Aorta (tissue), 5 donors: Measurements from ENCODE around the gene TTN. TPM values are rescaled to one million over a fixed set of nuclear protein-coding genes. Genes with fewer than 3 reads are reported as not detected.

Source experiments
- ATAC-seq: fragments of 200-7000 bp; cut with Tn5 transposase; one replicate; pipeline ENCODE4 v1.9.1; 2022; ENCODE audit warnings: moderate library complexity; ENCODE audit not compliant: low FRiP score
- DNase-seq, 2 donors: peaks; one replicate each; pipeline ENCODE4 v3.0.0-alpha.2; 2020
- H3K27ac ChIP-seq, 2 donors: one replicate each; pipeline ENCODE4 v1.5.1; 2013; ENCODE audit warnings: low read length in 2 of 2, mild to moderate bottlenecking in 2 of 2, moderate library complexity in 2 of 2, control low read depth in 1 of 2, inconsistent platforms in 1 of 2, low read depth in 1 of 2
- H3K27me3 ChIP-seq, 2 donors: one replicate each; pipeline ENCODE4 v1.6.1; 2013; ENCODE audit warnings: control low read depth in 1 of 2, low read length in 1 of 2, mild to moderate bottlenecking in 1 of 2, moderate library complexity in 1 of 2; ENCODE audit not compliant: insufficient read depth in 2 of 2, control insufficient read depth in 1 of 2
- H3K36me3 ChIP-seq, 2 donors: one replicate each; pipeline ENCODE4 v1.6.1; 2013; ENCODE audit warnings: control low read depth in 1 of 2, low read length in 1 of 2, mild to moderate bottlenecking in 1 of 2; ENCODE audit not compliant: insufficient read depth in 2 of 2, control insufficient read depth in 1 of 2
- H3K4me1 ChIP-seq, 2 donors: one replicate each; pipeline ENCODE4 v1.6.1; 2013; ENCODE audit warnings: low read length in 2 of 2, control low read depth in 1 of 2, mild to moderate bottlenecking in 1 of 2, moderate library complexity in 1 of 2; ENCODE audit not compliant: insufficient read depth in 2 of 2, control insufficient read depth in 1 of 2
- H3K4me3 ChIP-seq, 2 donors: one replicate each; pipeline ENCODE4 v1.5.1; 2013; ENCODE audit warnings: low read length in 2 of 2, control low read depth in 1 of 2, mild to moderate bottlenecking in 1 of 2
- H3K9me3 ChIP-seq: one replicate; pipeline ENCODE4 v1.6.1; 2013; ENCODE audit warnings: mild to moderate bottlenecking, low read length; ENCODE audit not compliant: control insufficient read depth
- WGBS, 2 donors: extraction: QIAGEN DNeasy Blood & Tissue Kit; methylation state at CpG; one replicate each; pipeline ENCODE4 v1.1.7; 2013; 5-methylcytosine and 5-hydroxymethylcytosine counted together
- intact Hi-C, 2 donors: fragments of 100-400 bp; cut with DNase I; formaldehyde crosslinking; loops; one replicate each; pipeline versions ENCODE4 v1.14.2 to v1.15.0; 2022
- polyA plus RNA-seq, 2 donors: library from polyadenylated mRNA; stranded (reverse); fragments of 200-250 nt; gene quantifications; one replicate each; pipeline ENCODE4 v1.2.3, GENCODE V29; 2013
- total RNA-seq, 2 donors: library from RNA; stranded (reverse); fragmentation: NEBNext Ultra II Directional; extraction: Animal tissue kit (Norgen Biotek cat#: 25700); gene quantifications; one replicate each; pipeline ENCODE4 v1.2.1, GENCODE V29; 2021
- donor health status: healthy with polysubstance abuse.
- donor health status: Bipolar disorder and iron deficiency.
- donor health status: DM: no; HTN: no; CAD: no.
- donor health status: DM: no; HTN: no; CAD: no.
- donor health status: DM: yes; HTN: yes; CAD: no.

The TTN gene
- total and polyA plus RNA-seq, 4 donors = 0.63 to 41.7 (median 3.1) TPM

GRCh38 chr2:178836807-178837206 is 29.6 kb upstream of the TTN start:
- H3K27ac ChIP-seq = no peak overlapping the region
- H3K4me1 ChIP-seq = no peaks in the 10 kb centered on the region
- WGBS, 2 donors = 67 to 75% methylated on average over 4 of the region's 4 CpGs
- no peak for DNase-seq
- no peak overlapping the region for H3K4me3 ChIP-seq
- H3K36me3 ChIP-seq = no peaks in the 10 kb centered on the region
- no peak for ATAC-seq
- H3K9me3 ChIP-seq = no peaks in the 10 kb centered on the region
- no peaks in the 10 kb centered on the region for H3K27me3 ChIP-seq
- intact Hi-C loops = no loop called here

- intact Hi-C loops = no loop called here
- 80 to 96% methylated on average over 9 of the region's 9 CpGs for WGBS, 2 donors
- Histone ChIP-seq H3K9me3 (no peaks in the 10 kb centered on the region), H3K36me3 (no peaks in the 10 kb centered on the region), H3K27me3 (no peaks in the 10 kb centered on the region), H3K4me1 (peaks cover 0 to 7% of the 10 kb centered on the region in 2 donors), H3K4me3 (no peak overlapping the region), H3K27ac (no peak overlapping the region)
- ATAC-seq (peak; percentile 44), DNase-seq (no peak)
Measured at GRCh38 chr2:178834086-178834485, 26.9 kb upstream of the TTN start.

- intact Hi-C loops = no loop called here
- ATAC-seq = no peak
- no peaks in the 10 kb centered on the region for H3K27me3 ChIP-seq
- H3K27ac ChIP-seq = no peak overlapping the region
- WGBS, 2 donors = 86 to 89% methylated on average over 5 of the region's 5 CpGs
- H3K36me3 ChIP-seq = no peaks in the 10 kb centered on the region
- H3K4me3 ChIP-seq = no peak overlapping the region
- H3K9me3 ChIP-seq = no peaks in the 10 kb centered on the region
- peaks cover 0 to 7% of the 10 kb centered on the region in 2 donors for H3K4me1 ChIP-seq
- DNase-seq = no peak
Measured at GRCh38 chr2:178833382-178833781, 26.2 kb upstream of the TTN start.

DNA sequence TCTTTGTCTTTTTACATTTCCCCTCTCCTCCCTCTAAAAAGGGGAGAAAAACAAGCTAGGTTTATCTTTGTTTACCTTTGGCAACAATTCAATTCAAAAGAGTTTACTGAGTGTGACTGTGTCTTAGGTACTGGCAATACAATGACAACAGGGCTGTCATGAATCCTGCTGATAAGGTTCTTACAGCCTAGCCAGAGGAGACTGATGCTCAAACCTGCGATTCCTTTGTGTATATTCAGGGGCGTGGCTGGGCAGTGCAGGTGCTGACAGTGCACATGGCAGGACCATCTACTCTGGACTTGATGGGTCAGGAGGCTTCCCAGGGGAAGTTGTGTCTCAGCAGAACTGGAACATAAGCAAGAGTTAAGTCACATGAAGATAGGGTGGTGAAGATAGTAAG is 23.2 kb upstream of the TTN start:
- Histone ChIP-seq H3K9me3 (no peaks in the 10 kb centered on the region), H3K4me3 (no peak overlapping the region), H3K36me3 (no peaks in the 10 kb centered on the region), H3K4me1 (peaks cover 2 to 7% of the 10 kb centered on the region in 2 donors), H3K27me3 (no peaks in the 10 kb centered on the region), H3K27ac (no peak overlapping the region)
- 70 to 73% methylated on average over 2 of the region's 2 CpGs for WGBS, 2 donors
- intact Hi-C loops = no loop called here
- no peak for ATAC-seq
- no peak for DNase-seq

DNA sequence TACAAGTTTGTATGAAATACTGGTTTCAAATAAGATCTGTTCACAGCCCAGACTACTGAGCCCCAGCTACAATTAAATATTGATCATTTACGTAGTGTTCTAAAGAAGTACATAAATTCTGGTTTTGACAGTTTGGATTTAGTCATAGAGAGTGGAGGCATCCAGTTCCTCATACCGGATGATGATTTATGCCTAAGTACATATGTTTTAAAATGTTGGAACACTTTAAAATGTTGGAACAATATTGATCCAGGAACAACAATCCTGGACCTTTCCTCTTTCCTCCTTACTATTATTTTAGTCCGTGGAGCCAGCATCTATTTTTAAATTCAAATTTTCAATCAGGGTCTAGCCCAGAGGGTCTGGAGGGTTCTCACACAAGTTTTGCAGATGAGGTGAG is 22.8 kb upstream of the TTN start:
- WGBS, 2 donors = 10 to 13% methylated on average over 3 of the region's 3 CpGs
- H3K9me3 ChIP-seq = no peaks in the 10 kb centered on the region
- H3K4me3 ChIP-seq = no peak overlapping the region
- H3K4me1 ChIP-seq = peaks cover 2 to 7% of the 10 kb centered on the region in 2 donors
- no peaks in the 10 kb centered on the region for H3K27me3 ChIP-seq
- intact Hi-C loops = loop anchor here in 1 of 2 donors (5.0 kb wide), 2 partner anchors 32 to 47 kb away; no protein-coding TSS in a partner anchor
- DNase-seq (no peak), ATAC-seq (no peak)
- H3K36me3 ChIP-seq = no peaks in the 10 kb centered on the region
- no peak overlapping the region for H3K27ac ChIP-seq

DNA sequence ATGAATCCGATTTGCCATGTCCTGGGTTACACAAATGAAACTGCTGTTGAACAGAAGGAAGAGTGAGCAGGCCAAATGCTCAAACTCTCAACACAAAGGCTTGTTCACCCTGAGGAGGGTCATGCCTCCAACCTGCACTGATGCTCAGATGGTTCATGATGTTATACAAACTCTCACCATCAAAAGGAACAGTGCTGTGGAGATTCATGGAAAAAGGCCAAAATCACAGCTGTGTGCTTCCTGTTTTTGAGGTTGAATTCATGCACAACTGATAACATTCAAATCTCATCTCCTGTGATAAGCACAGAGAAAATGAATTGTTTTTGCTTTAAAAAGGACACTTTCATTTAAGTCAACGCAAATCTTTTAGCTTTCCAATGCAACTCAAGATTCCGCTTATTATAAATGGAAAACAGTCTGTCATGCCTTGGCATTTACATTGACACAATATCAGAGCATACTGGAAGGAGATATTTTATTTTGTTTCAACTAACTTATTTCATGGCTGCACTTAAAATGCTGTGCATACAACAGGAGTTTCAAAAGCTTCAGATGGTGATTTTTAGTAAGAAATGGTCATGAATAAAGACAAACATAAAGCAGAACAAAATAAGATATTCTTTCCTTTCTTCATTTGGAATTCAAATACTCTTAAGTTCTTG is 22.2 kb upstream of the TTN start:
- H3K9me3 ChIP-seq = no peaks in the 10 kb centered on the region
- intact Hi-C loops = loop anchor here in 1 of 2 donors (5.0 kb wide), 2 partner anchors 33 to 48 kb away; no protein-coding TSS in a partner anchor
- WGBS, 2 donors = 76 to 81% methylated on average over 3 of the region's 3 CpGs
- no peak overlapping the region for H3K27ac ChIP-seq
- no peak for ATAC-seq
- no peak overlapping the region for H3K4me3 ChIP-seq
- H3K27me3 ChIP-seq = no peaks in the 10 kb centered on the region
- H3K4me1 ChIP-seq = peaks cover 2 to 7% of the 10 kb centered on the region in 2 donors
- no peak for DNase-seq
- H3K36me3 ChIP-seq = no peaks in the 10 kb centered on the region

GRCh38 chr2:178828486-178828881 is 21.3 kb upstream of the TTN start:
- intact Hi-C loops = loop anchor here in 1 of 2 donors (5.0 kb wide), 2 partner anchors 34 to 49 kb away; no protein-coding TSS in a partner anchor
- no peaks in the 10 kb centered on the region for H3K27me3 ChIP-seq
- no peaks in the 10 kb centered on the region for H3K36me3 ChIP-seq
- DNase-seq = no peak
- WGBS, 2 donors = 48 to 52% methylated on average over 4 of the region's 4 CpGs
- H3K4me3 ChIP-seq = no peak overlapping the region
- H3K4me1 ChIP-seq = peaks cover 2 to 7% of the 10 kb centered on the region in 2 donors
- ATAC-seq = no peak
- H3K9me3 ChIP-seq = no peaks in the 10 kb centered on the region
- no peak overlapping the region for H3K27ac ChIP-seq

GRCh38 chr2:178827739-178828485 is 20.7 kb upstream of the TTN start:
- Histone ChIP-seq H3K9me3 (no peaks in the 10 kb centered on the region), H3K4me1 (peaks cover 2 to 7% of the 10 kb centered on the region in 2 donors), H3K27ac (peak overlapping the region in 1 of 2 donors; percentile 81), H3K27me3 (no peaks in the 10 kb centered on the region), H3K36me3 (no peaks in the 10 kb centered on the region), H3K4me3 (no peak overlapping the region)
- DNase-seq (no peak), ATAC-seq (peak; percentile 80)
- WGBS, 2 donors = 2 to 19% methylated on average over 9 of the region's 9 CpGs
- intact Hi-C loops = loop anchor here in 1 of 2 donors (5.0 kb wide), 2 partner anchors 34 to 49 kb away; no protein-coding TSS in a partner anchor
